Umbilical cord (tissue), 2 donors: ENCODE results near the gene EPHB4. TPM values are rescaled to one million over a fixed set of nuclear protein-coding genes. Genes with fewer than 3 reads are reported as not detected.
"Not testable (repeated sequence)": the region's sequence is repeated elsewhere in the genome, so short reads cannot be mapped to it uniquely, and the experiment has no call there.

Source experiments
- DNase-seq: peaks from one replicate; pipeline ENCODE4 v3.0.0-alpha.2; 2015; ENCODE audit warnings: low spot score
- total RNA-seq: library from RNA; depleted of rRNA; stranded (reverse); fragments of >200 nt; gene quantifications from one replicate; pipeline ENCODE4 v1.2.3, GENCODE V29; 2014; ENCODE audit warnings: low replicate concordance; ENCODE audit not compliant: insufficient read depth

EPHB4 gene
- 97.3 TPM for total RNA-seq

DNA sequence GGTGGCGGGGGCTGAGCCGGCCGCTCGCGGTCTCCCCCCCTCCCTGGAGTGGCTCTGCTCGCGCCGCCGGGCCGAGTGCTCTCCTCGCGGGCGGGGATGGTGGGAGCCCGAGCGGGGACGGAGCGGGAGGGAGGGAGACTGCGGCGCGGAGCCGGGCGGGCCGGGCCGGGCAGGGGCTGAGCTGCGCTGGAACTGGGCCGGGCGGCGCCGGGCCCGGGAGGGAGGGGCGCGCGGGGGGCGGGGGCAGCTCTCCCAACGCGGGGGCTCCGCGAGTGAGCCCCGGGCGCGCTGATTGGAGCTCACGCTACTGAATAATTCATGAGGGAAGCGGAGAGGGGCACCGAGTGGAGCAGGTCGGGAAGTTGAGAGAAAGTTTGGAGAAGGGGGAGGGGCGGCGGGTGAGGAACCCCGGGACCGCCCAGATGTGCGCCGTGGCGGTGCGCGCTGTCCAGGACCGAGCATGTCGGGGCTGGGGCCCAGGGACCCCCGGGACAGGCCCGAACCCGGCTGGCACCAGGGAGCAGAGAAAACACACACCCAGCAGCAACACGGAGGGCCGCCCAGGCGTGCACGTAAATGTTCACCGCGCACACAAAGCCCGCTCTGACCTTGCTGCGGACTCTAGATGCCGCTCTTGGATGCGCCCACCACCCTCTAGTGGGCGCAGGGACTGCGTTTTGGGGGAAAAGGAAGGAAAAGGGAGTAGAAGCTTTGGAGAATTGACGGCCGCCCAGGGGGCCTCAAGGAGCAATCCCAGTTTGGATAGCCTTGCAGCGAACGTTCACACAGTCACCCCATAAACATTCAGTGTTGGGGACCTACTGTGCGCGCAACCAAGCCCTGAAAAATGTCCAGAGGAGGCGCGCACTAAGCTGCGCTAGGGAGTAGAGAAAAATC, at the start of gene EPHB4:
EPHB4 (minus strand) TSS at position 194 of the 897 bp plus-strand sequence. CDS start 493 bp downstream, outside the sequence.
- DNase-seq = peak; percentile 98

DNA sequence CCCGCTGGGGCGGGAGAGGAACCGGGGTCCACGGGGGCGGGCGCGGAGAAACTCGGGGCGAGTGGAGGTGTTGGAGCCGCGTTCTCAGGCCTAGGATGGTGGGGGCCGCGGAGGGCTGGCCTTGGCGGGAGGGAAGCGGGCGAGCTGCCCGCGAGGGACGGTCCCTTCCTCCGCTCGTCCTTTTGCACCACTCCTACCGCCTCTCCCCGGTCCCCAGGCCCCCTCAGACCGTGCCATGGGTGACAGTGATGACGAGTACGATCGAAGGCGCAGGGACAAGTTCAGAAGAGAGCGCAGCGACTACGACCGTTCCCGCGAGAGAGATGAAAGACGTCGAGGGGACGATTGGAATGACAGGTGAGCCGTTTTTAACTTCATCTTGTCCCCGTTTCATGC, 48.0 kb upstream of the EPHB4 start:
- DNase-seq = no peak

GRCh38 chr7:100874577-100875355, 47.4 kb upstream of the EPHB4 start, which contains the start of gene SRRT:
Gene SRRT (plus strand): TSS chr7:100875103. CDS start chr7:100875591, 488 bp downstream.
- DNase-seq = peak; percentile 99

DNA sequence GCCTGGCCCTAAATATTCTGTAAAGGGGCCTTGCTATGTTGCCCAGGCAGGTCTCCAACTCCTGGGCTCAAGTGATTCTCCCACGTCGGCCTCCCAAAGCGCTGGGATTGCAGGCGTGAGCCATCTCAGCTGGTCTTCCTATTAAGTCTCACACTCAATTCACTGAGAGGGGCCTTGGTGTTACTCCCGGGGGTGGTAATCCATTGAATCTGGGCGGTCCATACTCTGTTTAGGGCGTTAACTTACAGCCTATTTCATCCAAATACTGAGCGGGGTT, 46.9 kb upstream of the EPHB4 start:
- no peak for DNase-seq

DNA sequence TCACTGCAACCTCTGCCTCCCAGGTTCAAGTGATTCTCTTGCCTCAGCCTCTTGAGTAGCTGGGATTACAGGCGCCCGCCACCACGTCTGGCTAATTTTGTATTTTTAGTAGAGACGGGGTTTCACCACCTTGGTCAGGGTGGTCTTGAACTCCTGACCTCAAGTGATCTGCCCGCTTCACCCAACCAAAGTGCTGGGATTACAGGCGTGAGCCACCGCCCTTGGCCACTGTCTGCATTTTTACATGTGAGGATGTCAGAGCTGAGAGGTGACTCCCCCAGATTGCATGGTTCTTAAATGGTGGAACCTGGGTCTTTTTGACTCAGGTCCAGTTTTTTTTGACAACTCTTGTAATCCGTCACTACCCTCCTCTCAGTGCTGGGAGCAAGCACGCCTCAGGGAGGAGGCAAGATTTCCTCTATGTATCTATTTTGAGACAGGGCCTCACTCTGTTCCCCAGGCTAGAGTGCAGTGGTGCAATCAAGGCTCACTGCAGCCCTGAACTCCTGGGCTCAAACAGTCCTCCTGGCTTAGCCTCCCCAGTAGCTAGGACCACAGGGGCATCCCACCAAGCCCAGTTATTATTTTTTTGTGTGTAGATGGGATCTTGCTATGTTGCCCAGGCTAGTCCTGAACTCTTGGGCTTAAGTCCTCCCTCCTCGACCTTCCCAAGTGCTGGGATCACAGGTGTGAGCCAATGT, 46.4 kb upstream of the EPHB4 start:
- no peak for DNase-seq

- peak; percentile 35 for DNase-seq
These were observed 40.6 kb upstream of the EPHB4 start for GRCh38 chr7:100867776-100868485.

DNA sequence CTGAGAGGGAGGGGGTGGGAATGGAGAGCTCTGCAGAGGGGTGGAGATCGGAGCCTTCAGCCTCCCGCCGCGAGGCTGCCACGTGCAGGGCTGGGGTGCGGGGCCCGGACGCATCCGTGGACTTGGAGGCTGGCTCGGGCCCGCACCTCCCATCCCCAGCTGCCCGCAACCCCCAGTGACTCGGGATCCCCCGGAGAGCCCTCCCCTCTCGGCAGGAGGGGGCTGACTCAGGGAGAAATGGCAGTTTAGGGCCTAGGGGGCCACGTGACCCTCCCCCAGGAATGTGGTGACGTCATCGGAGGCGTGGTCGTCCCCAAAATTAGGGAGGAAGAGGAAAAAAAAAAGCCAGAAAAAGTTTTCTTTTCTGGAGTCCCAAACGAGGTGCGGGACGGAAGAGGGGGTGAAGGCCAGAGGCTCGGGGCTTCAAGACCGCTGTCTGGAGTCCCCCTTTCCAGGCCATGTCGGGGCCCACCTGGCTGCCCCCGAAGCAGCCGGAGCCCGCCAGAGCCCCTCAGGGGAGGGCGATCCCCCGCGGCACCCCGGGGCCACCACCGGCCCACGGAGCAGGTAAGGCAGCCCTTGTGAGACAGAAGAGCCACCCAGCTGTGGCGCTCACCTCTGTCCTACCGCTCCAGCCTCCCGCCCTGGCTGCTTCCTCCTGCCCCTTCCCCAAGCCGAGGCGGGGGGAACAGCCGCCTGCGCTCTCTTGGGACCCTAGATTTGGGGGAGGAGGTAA, 39.9 kb upstream of the EPHB4 start, which contains the start of gene TRIP6:
TRIP6 (plus strand) TSS at position 348 of the 736 bp plus-strand sequence; CDS start at position 459, 111 bp downstream.
- peak; percentile 97 for DNase-seq

DNA sequence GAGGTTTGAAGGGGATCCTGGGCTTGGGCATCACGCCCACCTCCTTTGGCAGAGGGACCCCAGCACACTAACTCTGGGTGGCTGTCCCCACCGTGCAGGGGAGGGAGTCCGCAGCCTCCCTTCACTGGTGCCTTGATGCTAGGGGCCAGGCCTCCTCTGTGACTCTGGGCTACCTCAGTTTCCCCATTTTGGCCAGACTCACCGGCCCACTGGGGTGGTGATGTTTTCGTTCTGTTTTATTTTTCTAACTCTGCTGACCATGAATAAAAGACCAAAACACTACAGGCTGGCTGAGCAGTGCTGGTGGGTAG, 39.4 kb upstream of the EPHB4 start:
- no peak for DNase-seq

- peak; percentile 61 for DNase-seq
These were observed 38.8 kb upstream of the EPHB4 start for GRCh38 chr7:100865938-100866728.

- DNase-seq = peak; percentile 35
These were observed 38.1 kb upstream of the EPHB4 start for GRCh38 chr7:100865372-100865911.

DNA sequence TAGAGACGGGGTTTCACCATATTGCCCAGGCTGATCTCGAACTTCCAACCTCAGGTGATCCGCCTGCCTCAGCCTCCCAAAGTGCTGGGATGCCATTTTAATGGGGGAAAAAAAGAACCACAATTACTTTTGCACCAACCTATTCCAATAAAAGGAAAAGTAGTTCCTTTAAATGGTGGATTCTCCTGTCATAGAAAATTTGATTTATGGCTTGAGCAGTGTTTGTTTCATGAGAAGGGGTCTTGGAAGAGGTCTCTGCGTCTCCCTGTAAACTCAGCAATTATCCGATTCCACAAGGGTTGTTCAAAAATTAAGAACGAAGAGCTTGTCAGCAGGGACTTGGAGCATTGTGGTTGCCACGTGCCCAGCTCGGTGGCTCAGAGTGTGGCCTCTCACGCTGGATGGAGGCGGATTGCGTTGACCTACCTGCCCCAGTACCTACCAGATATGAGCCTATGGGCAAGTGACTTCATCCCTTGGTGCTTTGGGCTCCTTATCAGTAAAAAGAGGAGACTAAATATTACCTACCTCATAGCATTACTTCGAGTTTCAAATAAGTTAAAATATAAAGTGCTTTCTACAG, 37.0 kb upstream of the EPHB4 start:
- no peak for DNase-seq

DNA sequence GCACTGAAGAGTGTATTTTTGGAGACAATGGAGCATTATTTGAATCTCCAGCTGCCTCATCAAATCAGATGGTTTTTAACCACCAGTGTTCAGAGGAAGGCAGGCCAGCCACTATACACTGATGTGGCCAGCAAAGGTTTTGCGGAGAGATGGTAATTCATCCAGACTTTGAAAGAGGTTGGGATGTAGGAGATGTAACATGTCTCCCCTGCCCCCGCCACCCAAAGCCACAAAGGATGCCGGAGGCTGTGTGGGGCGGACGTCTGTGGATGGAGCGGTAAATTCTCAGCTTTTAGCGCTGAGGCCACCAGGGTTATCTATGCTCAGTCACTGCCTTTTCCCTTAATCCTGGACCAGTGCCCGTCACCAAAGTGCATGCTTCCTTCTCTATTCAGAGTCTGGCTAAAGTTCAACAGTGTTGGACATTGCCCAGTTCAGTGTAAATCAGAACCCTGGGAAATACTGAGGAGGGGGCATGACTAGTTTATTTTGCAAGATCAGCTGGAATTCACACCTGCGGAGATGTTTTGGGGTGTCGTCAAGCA, 36.2 kb upstream of the EPHB4 start:
- no peak for DNase-seq

DNA sequence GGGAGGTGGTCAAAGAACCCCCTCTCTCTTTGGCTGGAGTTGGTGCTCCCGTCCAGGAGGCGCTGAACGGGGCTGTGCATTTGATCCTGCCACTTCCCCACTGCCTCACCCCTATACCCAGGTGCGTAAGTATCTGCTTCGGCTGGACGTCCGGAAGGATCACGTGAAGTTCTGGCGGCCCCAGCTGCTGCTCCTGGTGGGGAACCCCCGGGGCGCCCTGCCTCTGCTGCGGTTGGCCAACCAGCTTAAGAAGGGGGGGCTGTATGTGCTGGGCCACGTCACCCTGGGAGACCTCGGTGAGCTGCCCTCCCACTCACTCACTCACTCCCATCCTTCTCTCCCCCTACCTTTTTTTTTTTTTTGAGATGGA, 34.3 kb upstream of the EPHB4 start:
- no peak for DNase-seq

DNA sequence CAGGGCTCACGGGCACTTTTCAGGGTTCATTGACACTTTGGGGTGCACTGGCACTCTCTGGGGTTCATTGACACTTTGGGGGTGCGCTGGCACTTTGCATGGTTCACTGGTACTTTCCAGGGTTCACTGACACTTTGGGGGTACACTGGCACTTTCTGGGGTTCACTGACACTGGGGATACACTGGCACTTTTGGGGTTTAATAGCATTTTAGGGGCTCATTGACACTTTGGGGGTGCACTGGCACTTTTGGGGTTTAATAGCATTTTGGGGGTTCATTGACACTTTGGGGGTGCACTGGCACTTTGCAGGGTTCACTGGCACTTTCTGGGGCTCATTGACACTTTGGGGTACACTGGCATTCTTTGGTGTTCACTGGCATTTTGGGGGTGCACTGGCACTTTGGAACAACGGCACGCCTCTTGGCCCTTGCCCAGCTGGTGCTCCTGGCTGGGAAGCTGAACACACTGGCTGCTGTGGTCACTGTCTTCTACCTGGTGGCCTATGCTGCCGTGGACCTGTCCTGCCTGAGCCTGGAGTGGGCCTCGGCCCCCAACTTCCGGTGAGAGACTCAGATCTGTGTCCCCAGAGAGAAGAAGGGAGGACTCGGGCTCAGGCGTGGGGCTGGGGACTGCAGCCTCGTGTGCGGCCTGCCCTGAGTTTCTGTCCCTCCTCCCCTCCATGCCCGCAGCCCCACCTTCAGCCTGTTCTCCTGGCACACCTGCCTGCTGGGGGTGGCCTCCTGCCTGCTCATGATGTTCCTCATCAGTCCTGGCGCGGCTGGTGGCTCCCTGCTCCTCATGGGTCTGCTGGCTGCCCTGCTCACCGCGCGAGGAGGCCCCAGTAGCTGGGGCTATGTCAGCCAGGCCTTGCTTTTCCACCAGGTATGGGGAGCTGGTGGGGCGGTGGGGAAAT, 33.6 kb upstream of the EPHB4 start:
- no peak for DNase-seq

GRCh38 chr7:100859856-100860255, 32.5 kb upstream of the EPHB4 start:
- no peak for DNase-seq

GRCh38 chr7:100856871-100857282, 29.6 kb upstream of the EPHB4 start:
- DNase-seq = no peak

DNA sequence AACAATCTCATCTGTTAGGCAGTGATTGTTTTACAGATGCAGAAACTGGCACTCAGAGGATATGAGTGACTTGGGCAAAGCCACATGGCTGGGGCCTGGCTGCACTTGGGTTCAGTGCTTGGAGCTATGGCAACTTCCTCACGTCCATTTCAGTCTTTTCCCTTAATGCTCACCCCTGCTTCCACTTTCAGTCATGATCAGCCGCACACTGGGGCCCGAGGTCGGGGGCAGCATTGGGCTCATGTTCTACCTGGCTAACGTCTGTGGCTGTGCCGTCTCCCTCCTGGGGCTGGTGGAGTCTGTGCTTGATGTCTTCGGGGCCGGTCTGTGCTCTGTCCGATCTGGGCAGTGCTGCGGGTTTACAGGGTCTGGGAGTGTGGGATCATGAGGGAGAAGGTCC, 28.2 kb upstream of the EPHB4 start:
- no peak for DNase-seq

DNA sequence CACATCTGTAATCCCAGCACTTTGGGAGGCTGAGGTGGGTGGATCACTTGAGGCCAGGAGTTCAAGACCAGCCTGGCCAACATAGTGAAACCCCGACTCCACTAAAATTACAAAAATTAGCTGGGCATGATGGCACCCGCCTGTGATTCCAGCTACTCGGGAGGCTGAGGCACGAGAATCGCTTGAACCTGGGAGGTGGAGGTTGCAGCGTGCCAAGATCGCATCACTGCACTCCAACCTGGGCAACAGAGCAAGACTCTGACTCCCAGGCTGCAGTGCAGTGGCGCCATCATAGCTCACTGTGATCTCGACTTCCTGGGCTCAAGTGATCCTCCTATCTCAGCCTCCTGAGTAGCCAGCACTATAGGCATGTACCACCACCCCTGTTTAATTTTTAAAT, 27.6 kb upstream of the EPHB4 start:
- DNase-seq = not testable (repeated sequence)
